OCI-LY7 (cell line): ENCODE measurements around the gene TSPAN7.

ENCODE experiments used
- EZH2phosphoT487 ChIP-seq: fragments of 200-600 bp; sonication (generic); IDR thresholded peaks from 2 replicates; pipeline ENCODE4 v1.6.1; 2018; ENCODE audit warnings: low read depth, borderline replicate concordance, mild to moderate bottlenecking, mixed run types, antibody characterized with exemption, low read length, moderate library complexity, mixed read lengths
- TF ChIP-seq, protein P1 (sequence below): fragments of 200-600 bp; sonication (generic); conservative IDR thresholded peaks from 2 replicates; pipeline ENCODE4 v1.5.1; 2014; ENCODE audit warnings: mild to moderate bottlenecking, antibody characterized with exemption, low read length, moderate library complexity, mixed read lengths

DNA sequence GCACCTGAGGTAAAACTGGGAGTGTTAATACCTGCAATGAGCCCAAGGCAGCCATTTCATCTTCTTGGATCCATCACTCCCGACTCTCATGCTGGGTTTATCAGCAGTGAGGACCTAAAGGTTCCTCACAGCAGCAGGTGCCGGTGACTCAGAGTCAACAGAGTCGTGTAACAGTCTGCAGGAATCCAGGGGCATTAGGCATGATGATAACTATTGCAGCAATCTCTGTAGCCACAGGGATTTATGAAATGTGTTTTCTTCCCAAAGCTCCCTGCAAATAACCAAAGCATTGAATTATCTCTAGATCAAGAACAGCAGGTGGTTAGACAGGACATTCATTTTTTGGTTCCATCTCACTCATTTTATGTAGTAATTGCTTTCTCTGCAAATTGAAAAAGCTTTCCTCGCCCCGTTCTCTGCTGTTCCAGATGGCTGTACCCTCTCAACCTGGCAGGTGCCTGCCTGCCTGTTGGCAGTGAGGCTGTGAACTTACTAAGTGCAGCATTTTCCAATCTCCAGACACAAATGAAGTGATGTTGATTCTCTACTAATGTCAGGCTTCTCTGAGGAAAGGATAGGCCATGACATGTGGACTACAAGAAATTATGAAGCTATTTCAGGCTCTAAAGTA, 48.1 kb upstream of the TSPAN7 start:
- TF ChIP-seq, protein P1, sequence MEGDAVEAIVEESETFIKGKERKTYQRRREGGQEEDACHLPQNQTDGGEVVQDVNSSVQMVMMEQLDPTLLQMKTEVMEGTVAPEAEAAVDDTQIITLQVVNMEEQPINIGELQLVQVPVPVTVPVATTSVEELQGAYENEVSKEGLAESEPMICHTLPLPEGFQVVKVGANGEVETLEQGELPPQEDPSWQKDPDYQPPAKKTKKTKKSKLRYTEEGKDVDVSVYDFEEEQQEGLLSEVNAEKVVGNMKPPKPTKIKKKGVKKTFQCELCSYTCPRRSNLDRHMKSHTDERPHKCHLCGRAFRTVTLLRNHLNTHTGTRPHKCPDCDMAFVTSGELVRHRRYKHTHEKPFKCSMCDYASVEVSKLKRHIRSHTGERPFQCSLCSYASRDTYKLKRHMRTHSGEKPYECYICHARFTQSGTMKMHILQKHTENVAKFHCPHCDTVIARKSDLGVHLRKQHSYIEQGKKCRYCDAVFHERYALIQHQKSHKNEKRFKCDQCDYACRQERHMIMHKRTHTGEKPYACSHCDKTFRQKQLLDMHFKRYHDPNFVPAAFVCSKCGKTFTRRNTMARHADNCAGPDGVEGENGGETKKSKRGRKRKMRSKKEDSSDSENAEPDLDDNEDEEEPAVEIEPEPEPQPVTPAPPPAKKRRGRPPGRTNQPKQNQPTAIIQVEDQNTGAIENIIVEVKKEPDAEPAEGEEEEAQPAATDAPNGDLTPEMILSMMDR, result no peak
- no peak for TF ChIP-seq EZH2phosphoT487
